OCI-LY7 (cell line): ENCODE results near the gene CEP112. TPM values are rescaled to one million over a fixed set of nuclear protein-coding genes. Genes with fewer than 3 reads are reported as not detected.

Experiments used
- BruUV-seq: library from RNA; stranded (reverse); fragments of 400-500 nt; replicated peaks from 2 replicates; lab custom pipeline; 2021; lab: Mats Ljungman, UMichigan
- CTCF ChIA-PET: fragments of 300-600 bp; sonication (Branson Sonifier 250); formaldehyde crosslinking; loops from one replicate; lab custom pipeline; 2022; ENCODE audit warnings: antibody characterized with exemption; ENCODE audit not compliant: unreplicated experiment; lab: Charles Lee
- POLR2A ChIA-PET: fragments of 300-600 bp; sonication (Branson Sonifier 250); formaldehyde crosslinking; loops from one replicate; lab custom pipeline; 2022; ENCODE audit warnings: antibody characterized with exemption; lab: Charles Lee
- DNase-seq: peaks from one replicate; pipeline ENCODE4 v3.0.0-alpha.2; 2015; ENCODE audit warnings: low spot score
- H2AFZ ChIP-seq: fragments of 200-600 bp; sonication (generic), shearing (Covaris generic); 2 replicates; pipeline ENCODE4 v1.6.1; 2014; ENCODE audit warnings: mild to moderate bottlenecking, antibody characterized with exemption, low read length, moderate library complexity
- H3K27ac ChIP-seq: fragments of 200-600 bp; sonication (generic); 2 replicates; pipeline ENCODE4 v1.5.1; 2014; ENCODE audit warnings: mixed run types, low read depth, mild to moderate bottlenecking, moderate library complexity, low read length, inconsistent platforms; ENCODE audit not compliant: poor library complexity, severe bottlenecking
- H3K36me3 ChIP-seq: fragments of 200-600 bp; sonication (generic); 2 replicates; pipeline ENCODE4 v1.6.1; 2014; ENCODE audit warnings: mild to moderate bottlenecking, antibody characterized with exemption, low read length, moderate library complexity, mixed read lengths; ENCODE audit not compliant: insufficient read depth
- H3K4me1 ChIP-seq: fragments of 200-600 bp; sonication (generic); 2 replicates; pipeline ENCODE4 v1.5.1; 2014; ENCODE audit warnings: mild to moderate bottlenecking, low read length; ENCODE audit not compliant: insufficient read depth, poor library complexity, severe bottlenecking
- H3K4me2 ChIP-seq: fragments of 200-600 bp; sonication (generic); 2 replicates; pipeline ENCODE4 v1.6.1; 2014; ENCODE audit warnings: mild to moderate bottlenecking, low read length
- H3K4me3 ChIP-seq: fragments of 200-600 bp; sonication (generic); 2 replicates; pipeline ENCODE4 v1.5.1; 2014; ENCODE audit warnings: mild to moderate bottlenecking, low read depth, low read length; ENCODE audit not compliant: poor library complexity, severe bottlenecking
- H3K79me2 ChIP-seq: fragments of 200-600 bp; sonication (generic); 2 replicates; pipeline ENCODE4 v1.6.1; 2016; ENCODE audit warnings: low read depth, mild to moderate bottlenecking, low read length, moderate library complexity, mixed read lengths; ENCODE audit not compliant: insufficient read depth
- H3K9me2 ChIP-seq: fragments of 200-600 bp; sonication (generic); 2 replicates; pipeline ENCODE4 v1.6.1; 2016; ENCODE audit warnings: mild to moderate bottlenecking, low read length, mixed read lengths; ENCODE audit not compliant: insufficient read depth
- H3K9me3 ChIP-seq: fragments of 200-600 bp; sonication (generic); 2 replicates; pipeline ENCODE4 v1.6.1; 2014; ENCODE audit warnings: mild to moderate bottlenecking, mixed run types, low read length, mixed read lengths
- H4K20me1 ChIP-seq: fragments of 200-600 bp; sonication (generic); 2 replicates; pipeline ENCODE4 v1.6.1; 2014; ENCODE audit warnings: mild to moderate bottlenecking, antibody characterized with exemption, low read length, moderate library complexity, mixed read lengths; ENCODE audit not compliant: insufficient read depth
- EZH2phosphoT487 ChIP-seq: fragments of 200-600 bp; sonication (generic); IDR thresholded peaks from 2 replicates; pipeline ENCODE4 v1.6.1; 2018; ENCODE audit warnings: low read depth, borderline replicate concordance, mild to moderate bottlenecking, mixed run types, antibody characterized with exemption, low read length, moderate library complexity, mixed read lengths
- intact Hi-C: fragments of 100-400 bp; cut with micrococcal nuclease; formaldehyde crosslinking; loops from one replicate; pipeline ENCODE4 v1.10.0; 2022; ENCODE audit not compliant: unreplicated experiment
- total RNA-seq, 2 experiments: library from RNA; depleted of rRNA in 1 of 2; stranded (reverse); fragments of >200 nt in 1 of 2; shearing (Covaris generic) in 1 of 2; gene quantifications; 2 replicates each; pipeline ENCODE4 v1.2.3, GENCODE V29; 2014 to 2022
- TF ChIP-seq, protein P1 (sequence below): fragments of 200-600 bp; sonication (generic); conservative IDR thresholded peaks from 2 replicates; pipeline ENCODE4 v1.5.1; 2014; ENCODE audit warnings: mild to moderate bottlenecking, antibody characterized with exemption, low read length, moderate library complexity, mixed read lengths

The CEP112 gene
- total RNA-seq, 2 experiments from 2014 or later, result 2.7 to 6.9 TPM

DNA sequence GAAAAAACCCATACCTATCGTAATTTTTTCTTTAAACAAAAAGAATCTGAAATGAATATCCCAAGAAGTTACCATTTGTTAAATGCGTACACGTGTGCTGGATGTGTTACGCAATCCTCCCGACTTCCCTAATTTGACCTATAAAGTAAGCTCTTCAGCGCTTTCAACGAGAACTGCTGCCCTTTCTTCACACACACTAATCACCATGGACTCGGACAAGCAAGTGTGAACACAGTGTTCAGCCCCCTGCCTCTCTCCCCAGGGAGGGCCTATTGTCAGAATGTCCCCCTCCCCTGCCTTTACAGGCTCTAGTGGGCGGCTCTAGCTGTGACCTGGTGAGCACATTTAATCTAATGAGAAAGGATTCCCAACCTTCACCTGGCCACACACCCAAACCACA is 216.1 kb downstream of the CEP112 start:
- peaks cover 11% of the 10 kb centered on the region for H3K9me3 ChIP-seq
- H3K9me2 ChIP-seq, result no peaks in the 10 kb centered on the region
- no peak overlapping the region for H3K4me2 ChIP-seq
- ChIA-PET POLR2A (no interaction called here), CTCF (no interaction called here)
- no peak for DNase-seq
- no peak overlapping the region for H3K27ac ChIP-seq
- H3K79me2 ChIP-seq, result no peaks in the 10 kb centered on the region
- BruUV-seq, result no TSS peak
- H2AFZ ChIP-seq, result no peak overlapping the region
- TF ChIP-seq, protein P1, sequence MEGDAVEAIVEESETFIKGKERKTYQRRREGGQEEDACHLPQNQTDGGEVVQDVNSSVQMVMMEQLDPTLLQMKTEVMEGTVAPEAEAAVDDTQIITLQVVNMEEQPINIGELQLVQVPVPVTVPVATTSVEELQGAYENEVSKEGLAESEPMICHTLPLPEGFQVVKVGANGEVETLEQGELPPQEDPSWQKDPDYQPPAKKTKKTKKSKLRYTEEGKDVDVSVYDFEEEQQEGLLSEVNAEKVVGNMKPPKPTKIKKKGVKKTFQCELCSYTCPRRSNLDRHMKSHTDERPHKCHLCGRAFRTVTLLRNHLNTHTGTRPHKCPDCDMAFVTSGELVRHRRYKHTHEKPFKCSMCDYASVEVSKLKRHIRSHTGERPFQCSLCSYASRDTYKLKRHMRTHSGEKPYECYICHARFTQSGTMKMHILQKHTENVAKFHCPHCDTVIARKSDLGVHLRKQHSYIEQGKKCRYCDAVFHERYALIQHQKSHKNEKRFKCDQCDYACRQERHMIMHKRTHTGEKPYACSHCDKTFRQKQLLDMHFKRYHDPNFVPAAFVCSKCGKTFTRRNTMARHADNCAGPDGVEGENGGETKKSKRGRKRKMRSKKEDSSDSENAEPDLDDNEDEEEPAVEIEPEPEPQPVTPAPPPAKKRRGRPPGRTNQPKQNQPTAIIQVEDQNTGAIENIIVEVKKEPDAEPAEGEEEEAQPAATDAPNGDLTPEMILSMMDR, result no peak
- TF ChIP-seq EZH2phosphoT487, result no peak
- H4K20me1 ChIP-seq, result no peaks in the 10 kb centered on the region
- intact Hi-C loops, result no loop called here
- H3K36me3 ChIP-seq, result no peaks in the 10 kb centered on the region
- H3K4me3 ChIP-seq, result no peak overlapping the region
- H3K4me1 ChIP-seq, result no peaks in the 10 kb centered on the region

DNA sequence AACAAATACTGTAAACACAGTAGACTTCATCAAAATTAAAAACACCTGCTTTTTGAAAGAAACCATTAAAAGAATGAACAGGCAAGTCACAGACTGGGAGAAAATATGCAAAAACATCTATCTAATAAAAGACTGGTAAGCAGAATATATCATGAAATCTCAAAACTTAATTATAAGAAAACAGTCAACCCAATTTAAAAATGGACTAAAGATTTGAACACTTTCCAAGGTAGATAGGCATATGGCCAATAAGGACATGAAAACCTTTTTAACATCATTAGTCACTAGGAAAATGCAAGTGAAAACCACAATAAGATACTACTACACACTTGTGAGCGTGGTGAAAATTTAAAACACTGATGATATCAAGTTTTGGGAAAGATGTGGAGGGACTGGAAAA is 218.7 kb downstream of the CEP112 start:
- no peak for DNase-seq
- BruUV-seq, result no TSS peak
- no peaks in the 10 kb centered on the region for H3K4me1 ChIP-seq
- peaks cover 32% of the 10 kb centered on the region for H3K9me3 ChIP-seq
- H3K36me3 ChIP-seq, result no peaks in the 10 kb centered on the region
- ChIA-PET CTCF (no interaction called here), POLR2A (no interaction called here)
- no peak overlapping the region for H3K4me2 ChIP-seq
- H3K9me2 ChIP-seq, result no peaks in the 10 kb centered on the region
- intact Hi-C loops, result no loop called here
- no peaks in the 10 kb centered on the region for H4K20me1 ChIP-seq
- no peak for TF ChIP-seq EZH2phosphoT487
- TF ChIP-seq, protein P1, result no peak
- no peak overlapping the region for H3K4me3 ChIP-seq
- H2AFZ ChIP-seq, result no peak overlapping the region
- H3K79me2 ChIP-seq, result no peaks in the 10 kb centered on the region
- H3K27ac ChIP-seq, result no peak overlapping the region

DNA sequence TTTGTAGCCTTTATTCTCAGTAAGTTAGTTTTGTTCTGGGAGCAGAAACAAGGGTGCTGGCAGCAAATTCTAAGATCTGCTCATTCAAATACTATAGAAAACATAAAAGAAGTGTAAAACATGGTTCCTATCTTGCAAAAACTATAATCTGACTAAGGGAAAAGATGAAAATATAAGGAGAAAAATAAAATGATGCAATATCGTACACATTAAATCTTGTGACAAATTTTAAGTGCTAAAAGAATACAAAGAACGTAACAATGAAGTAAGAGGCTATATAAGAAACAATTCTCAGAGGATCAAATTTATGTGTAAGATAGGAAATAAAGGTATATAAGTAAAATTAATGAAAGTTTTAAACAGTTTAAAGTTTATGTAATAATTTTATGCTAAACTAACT is 224.6 kb downstream of the CEP112 start:
- CTCF ChIA-PET, result no interaction called here

More for the DNA sequence above, 224.6 kb downstream of the CEP112 start:
- Histone ChIP-seq H3K27ac (no peak overlapping the region), H3K9me3 (peaks cover 32% of the 10 kb centered on the region), H4K20me1 (no peaks in the 10 kb centered on the region), H3K4me3 (no peak overlapping the region), H3K36me3 (no peaks in the 10 kb centered on the region), H2AFZ (no peak overlapping the region), H3K9me2 (no peaks in the 10 kb centered on the region), H3K4me2 (no peak overlapping the region), H3K79me2 (no peaks in the 10 kb centered on the region), H3K4me1 (no peaks in the 10 kb centered on the region)
- no peak for DNase-seq
- POLR2A ChIA-PET, result no interaction called here
- TF ChIP-seq, protein P1, result no peak
- no peak for TF ChIP-seq EZH2phosphoT487
- intact Hi-C loops, result no loop called here
- BruUV-seq, result no TSS peak
